ENCODE results near the gene TYRO3. TPM values are rescaled to one million over a fixed set of nuclear protein-coding genes. Genes with fewer than 3 reads are reported as not detected.

The TYRO3 gene
- total and polyA plus RNA-seq, 2 donors (not counting 1 experiment from before 2014, with no cell fraction given) = 0.05 TPM; not detected in 1

DNA sequence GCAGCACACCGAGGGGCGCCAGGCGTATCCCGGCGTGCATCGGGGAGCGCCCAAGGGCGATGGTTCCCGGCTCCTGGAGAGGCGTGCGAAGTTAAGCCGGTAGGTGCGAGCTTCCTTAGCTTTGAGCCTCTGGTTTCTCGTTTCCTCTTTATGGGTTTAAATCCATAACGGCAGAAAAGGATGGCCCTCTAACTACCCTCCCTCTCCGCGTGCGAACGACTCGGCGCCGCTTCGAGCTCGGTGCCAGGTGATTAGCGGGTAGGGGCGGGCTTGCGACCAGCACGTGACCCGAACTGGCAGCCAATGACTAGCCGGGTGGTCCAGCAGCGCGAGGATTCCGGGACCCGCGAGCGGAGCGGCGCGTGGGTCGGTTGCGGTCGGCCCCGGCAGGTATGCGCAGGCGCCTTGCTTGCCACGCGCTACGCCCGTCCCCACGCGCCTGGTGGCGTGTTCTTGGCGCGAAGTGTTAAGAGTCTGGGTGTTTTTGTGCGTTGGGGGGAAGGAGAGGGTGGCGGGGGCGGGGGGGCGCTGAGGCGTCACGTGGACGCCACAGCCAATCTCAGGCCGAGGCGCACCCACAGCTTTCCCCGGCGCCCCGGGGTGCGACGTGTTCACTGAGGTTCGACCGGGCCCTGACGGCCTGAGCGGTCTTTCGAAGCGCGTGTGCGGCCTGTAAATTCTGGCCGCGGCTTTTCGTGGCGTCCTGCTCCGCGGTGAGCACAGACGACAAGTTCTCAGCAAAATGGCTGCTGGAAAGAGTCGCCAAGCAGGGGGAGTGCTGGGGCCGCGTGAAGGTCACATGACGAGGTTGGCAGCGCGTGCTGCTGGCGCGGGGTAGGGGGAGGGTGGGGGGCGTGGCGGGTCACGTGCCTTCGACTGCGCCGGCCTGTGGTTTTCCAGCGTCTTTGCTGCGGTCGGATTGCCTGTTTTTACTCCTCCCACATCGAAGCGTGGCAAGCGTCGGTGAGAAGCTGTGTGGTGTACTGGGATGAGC lies 62.5 kb downstream of the TYRO3 start:
- Histone ChIP-seq H3K79me2 (ENCODE audit: control insufficient read depth, insufficient read depth, low read length) (no peaks in the 10 kb centered on the region), H3K4me2 (replicated peaks; ENCODE audit: low read depth, low read length, poor library complexity, severe bottlenecking) (peak overlapping the region; percentile 83), H4K20me1 (ENCODE audit: control insufficient read depth, insufficient read depth, low read length, poor library complexity, severe bottlenecking) (no peaks in the 10 kb centered on the region), H3K4me3 (ENCODE audit: control extremely low read depth in 1 of 5, extremely low read depth in 1 of 5, insufficient read depth in 1 of 5, low read depth in 2 of 5, low read length in 4 of 5) (peak overlapping the region; percentile 40 to 57 (median 49)), H3K9me3 (ENCODE audit: control extremely low read depth in 1 of 3, control insufficient read depth in 2 of 3, insufficient read depth in 1 of 3, low read length in 2 of 3) (peaks cover 3 to 22% (median 6%) of the 10 kb centered on the region in 3 donors), H3K4me1 (ENCODE audit: control insufficient read depth in 2 of 2, insufficient read depth in 2 of 2, low read length in 2 of 2) (peaks cover 15 to 17% of the 10 kb centered on the region in 2 donors), H3K36me3 (replicated peaks in 1 of 2; ENCODE audit: control extremely low read depth in 1 of 2, control insufficient read depth in 1 of 2, extremely low read depth in 1 of 2, insufficient read depth in 2 of 2, low read length in 1 of 2) (no peaks in the 10 kb centered on the region), H3K27ac (ENCODE audit: low read length in 2 of 2) (no peak overlapping the region), H3K27me3 (replicated peaks in 1 of 4; ENCODE audit: control extremely low read depth in 1 of 4, control insufficient read depth in 3 of 4, insufficient read depth in 4 of 4, low read length in 3 of 4) (no peaks in the 10 kb centered on the region), H3K9ac (ENCODE audit: low read length) (peak overlapping the region; percentile 55), H2AFZ (ENCODE audit: insufficient read depth, low read depth, low read length, poor library complexity, severe bottlenecking) (peak overlapping the region; percentile 73)
- no peak for TF ChIP-seq CTCF (IDR thresholded peaks at IDR 0.05)
- no peak for TF ChIP-seq EZH2 (IDR thresholded peaks at IDR 0.05; ENCODE audit: borderline replicate concordance, insufficient read depth, low read depth, low read length, poor library complexity, severe bottlenecking)
- ATAC-seq (ENCODE audit: low read depth) (peak; percentile 81), DNase-seq (peak; percentile 86)
- 4% methylated on average over 94 of the region's 104 CpGs for WGBS (ENCODE audit: insufficient coverage)
- Mint-ChIP-seq H3K9me3 (ENCODE audit: insufficient read depth) (peaks cover 6% of the 10 kb centered on the region), H3K4me3 (peak overlapping the region; percentile 86), H3K27me3 (no peaks in the 10 kb centered on the region), H3K27ac (peak overlapping the region; percentile 83), H3K4me1 (peaks cover 14% of the 10 kb centered on the region)
- ChIA-PET POLR2A (interaction anchor here (1.1 to 1.7 kb wide), 2 partner anchors 39 to 77 kb away, joined by 3 to 16 read pairs; partner anchors contain the start of genes MGA and RPAP1), CTCF (interaction anchor here (1.0 to 1.8 kb wide), 3 partner anchors 17 to 727 kb away, joined by 3 to 7 read pairs (median 4); partner anchors contain the start of gene MGA)
- intact Hi-C loops (cut with micrococcal nuclease) = loop anchor here (1.0 to 5.0 kb wide), 2 partner anchors 39 to 64 kb away; partner anchors contain the start of genes MGA and TYRO3
